Mesendoderm (in vitro differentiated cells): Measurements from ENCODE around the gene SULF2.

Experiments used
- DNase-seq: peaks from one replicate; pipeline ENCODE4 v3.0.0; 2013
- H2AK5ac ChIP-seq: 2 replicates; pipeline ENCODE4 v1.6.1; 2013; ENCODE audit warnings: low read length, inconsistent platforms
- H2BK120ac ChIP-seq: 2 replicates; pipeline ENCODE4 v1.6.1; 2013; ENCODE audit warnings: low read depth, mild to moderate bottlenecking, low read length, moderate library complexity, mixed read lengths
- H2BK15ac ChIP-seq: replicated peaks from 2 replicates; pipeline ENCODE4 v1.6.1; 2013; ENCODE audit warnings: low read depth, mild to moderate bottlenecking, moderate library complexity
- H2BK5ac ChIP-seq: 2 replicates; pipeline ENCODE4 v1.6.1; 2013; ENCODE audit warnings: low read length, inconsistent platforms
- H3K18ac ChIP-seq: 2 replicates; pipeline ENCODE4 v1.6.1; 2013; ENCODE audit warnings: mild to moderate bottlenecking, low read length, mixed read lengths
- H3K23ac ChIP-seq: one replicate; pipeline ENCODE4 v1.6.1; 2013; ENCODE audit warnings: low read length
- H3K27ac ChIP-seq: 2 replicates; pipeline ENCODE4 v1.5.1; 2013; ENCODE audit warnings: low read depth, mild to moderate bottlenecking, inconsistent platforms, low read length, moderate library complexity
- H3K27me3 ChIP-seq: 2 replicates; pipeline ENCODE4 v1.6.1; 2013; ENCODE audit warnings: low read length, control low read depth, mild to moderate bottlenecking, inconsistent platforms; ENCODE audit not compliant: insufficient read depth, poor library complexity
- H3K36me3 ChIP-seq: 2 replicates; pipeline ENCODE4 v1.6.1; 2013; ENCODE audit warnings: low read length, inconsistent platforms; ENCODE audit not compliant: control insufficient read depth, insufficient read depth
- H3K4ac ChIP-seq: one replicate; pipeline ENCODE4 v1.6.1; 2013; ENCODE audit warnings: low read depth, mild to moderate bottlenecking, low read length, moderate library complexity
- H3K4me1 ChIP-seq: 2 replicates; pipeline ENCODE4 v1.6.1; 2013; ENCODE audit warnings: low read depth, low read length, inconsistent platforms; ENCODE audit not compliant: control insufficient read depth
- H3K4me2 ChIP-seq: 2 replicates; pipeline ENCODE4 v1.6.1; 2013; ENCODE audit warnings: low read length
- H3K4me3 ChIP-seq: 2 replicates; pipeline ENCODE4 v1.5.1; 2013; ENCODE audit warnings: mild to moderate bottlenecking, low read length
- H3K56ac ChIP-seq: one replicate; pipeline ENCODE4 v1.6.1; 2013; ENCODE audit warnings: low read length
- H3K79me1 ChIP-seq: 2 replicates; pipeline ENCODE4 v1.6.1; 2013; ENCODE audit warnings: low read length, inconsistent platforms
- H3K79me2 ChIP-seq: 2 replicates; pipeline ENCODE4 v1.6.1; 2013; ENCODE audit warnings: mild to moderate bottlenecking, low read length; ENCODE audit not compliant: control insufficient read depth, insufficient read depth
- H3K9ac ChIP-seq: 2 replicates; pipeline ENCODE4 v1.6.1; 2013; ENCODE audit warnings: low read length, inconsistent platforms
- H4K5ac ChIP-seq: one replicate; pipeline ENCODE4 v1.6.1; 2013; ENCODE audit warnings: low read length
- H4K8ac ChIP-seq: one replicate; pipeline ENCODE4 v1.6.1; 2013; ENCODE audit warnings: low read depth, mild to moderate bottlenecking, control low read depth, low read length, moderate library complexity
- WGBS: extraction: QIAGEN DNeasy Blood & Tissue Kit; methylation state at CpG from one replicate; pipeline ENCODE4 v1.1.7; 2013; ENCODE audit warnings: low lambda C conversion rate, missing lambda C conversion rate; ENCODE audit not compliant: insufficient coverage; ENCODE audit errors: extremely low coverage; 5-methylcytosine and 5-hydroxymethylcytosine counted together

SULF2 gene

DNA sequence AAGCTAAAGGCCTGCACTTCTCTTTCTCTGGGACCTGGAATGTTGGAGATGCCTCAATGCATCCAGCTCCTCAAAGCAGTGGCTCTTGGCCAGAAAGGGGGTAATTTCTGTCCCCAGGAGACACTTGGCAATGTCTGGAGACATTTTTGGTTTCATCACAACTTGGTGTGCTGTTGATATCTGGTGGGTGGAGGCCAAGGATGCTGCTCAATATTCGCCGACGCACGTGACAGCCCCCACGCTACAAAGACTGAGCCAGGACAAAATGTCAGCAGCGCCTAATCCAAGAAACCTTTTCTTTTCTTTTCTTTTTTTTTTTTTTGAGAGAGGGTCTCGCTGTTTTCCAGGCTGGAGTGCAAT lies 79.8 kb downstream of the SULF2 start:
- Histone ChIP-seq H3K36me3 (no peaks in the 10 kb centered on the region), H3K56ac (no peak overlapping the region), H3K4ac (no peak overlapping the region), H2BK15ac (no peak overlapping the region), H4K5ac (no peak overlapping the region), H3K4me3 (no peak overlapping the region), H3K4me1 (no peaks in the 10 kb centered on the region), H3K27ac (no peak overlapping the region), H2BK5ac (no peak overlapping the region), H2BK120ac (no peak overlapping the region), H3K23ac (no peak overlapping the region), H3K79me2 (no peaks in the 10 kb centered on the region), H3K4me2 (no peak overlapping the region), H3K9ac (no peak overlapping the region), H2AK5ac (no peak overlapping the region), H3K79me1 (no peaks in the 10 kb centered on the region), H3K18ac (no peak overlapping the region), H4K8ac (no peak overlapping the region), H3K27me3 (no peaks in the 10 kb centered on the region)
- no peak for DNase-seq
- WGBS, result no CpG with 5 or more reads among the region's 7 CpGs

DNA sequence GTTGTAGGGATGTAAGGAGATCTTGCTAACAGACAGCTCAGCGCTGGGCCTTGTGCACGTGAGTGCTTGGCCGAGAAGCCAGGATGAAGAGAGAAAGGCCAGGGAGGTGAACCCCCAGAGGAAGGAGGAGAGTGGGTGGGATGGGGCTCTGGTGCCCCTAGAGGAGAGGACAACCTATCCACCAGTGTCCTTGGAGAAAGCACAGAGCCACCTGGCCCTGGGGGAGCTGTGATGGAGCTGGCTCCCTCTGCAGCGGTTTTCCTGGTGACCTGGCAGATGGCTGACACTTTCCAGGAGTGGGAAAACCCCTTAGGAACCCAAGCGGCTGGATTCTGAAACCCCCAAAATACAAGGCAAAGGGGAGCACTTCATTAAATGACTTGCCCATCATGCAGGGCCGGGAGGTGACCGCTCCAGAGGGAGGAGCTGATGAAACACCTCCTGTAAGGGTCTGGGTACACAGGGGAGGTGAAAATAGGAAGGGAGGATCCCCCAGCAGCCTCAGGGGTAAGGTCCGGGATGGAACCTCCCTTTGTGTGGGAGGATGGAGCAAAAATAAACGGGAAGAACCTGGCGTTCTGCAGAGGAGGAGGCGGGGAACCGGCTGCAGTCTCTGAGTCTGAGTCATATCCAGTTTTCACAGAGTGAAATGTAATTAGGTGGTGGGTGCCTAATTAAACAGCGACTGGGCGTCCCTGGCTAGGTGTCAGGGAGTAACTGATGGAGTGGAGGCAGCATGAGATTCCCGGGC lies 80.4 kb downstream of the SULF2 start:
- H4K5ac ChIP-seq, result no peak overlapping the region

DNA sequence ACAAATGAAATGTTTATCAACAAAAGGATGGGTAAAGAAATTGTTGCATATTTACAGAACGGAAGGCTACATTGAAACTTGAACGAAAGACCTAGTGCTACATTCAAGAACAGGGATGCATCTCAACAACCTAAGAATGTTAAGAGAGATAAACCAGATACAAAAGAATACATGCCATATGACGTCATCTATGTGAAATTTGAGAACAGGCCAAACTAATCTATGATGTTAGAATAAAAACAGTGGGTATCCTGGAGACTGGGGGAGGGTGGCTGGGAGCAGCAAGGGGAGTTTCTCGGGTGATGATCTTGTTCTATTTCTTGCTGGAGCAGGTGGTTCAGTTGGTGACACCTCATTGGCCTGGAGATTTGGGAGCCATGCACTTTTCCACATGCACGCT lies 81.5 kb downstream of the SULF2 start:
- Histone ChIP-seq H3K18ac (no peak overlapping the region), H4K8ac (no peak overlapping the region), H3K4me3 (no peak overlapping the region), H2BK5ac (no peak overlapping the region), H2AK5ac (no peak overlapping the region), H3K23ac (no peak overlapping the region), H2BK15ac (no peak overlapping the region), H3K79me2 (no peaks in the 10 kb centered on the region), H3K27ac (no peak overlapping the region), H3K4me1 (no peaks in the 10 kb centered on the region), H3K4ac (no peak overlapping the region), H2BK120ac (no peak overlapping the region), H3K79me1 (no peaks in the 10 kb centered on the region), H3K56ac (no peak overlapping the region), H3K36me3 (no peaks in the 10 kb centered on the region), H4K5ac (no peak overlapping the region), H3K9ac (no peak overlapping the region), H3K27me3 (no peaks in the 10 kb centered on the region), H3K4me2 (no peak overlapping the region)
- no CpG with 5 or more reads among the region's 5 CpGs for WGBS
- DNase-seq, result no peak

More for the DNA sequence above, 80.4 kb downstream of the SULF2 start:
- H2BK15ac ChIP-seq, result no peak overlapping the region
- H3K36me3 ChIP-seq, result no peaks in the 10 kb centered on the region
- no peak overlapping the region for H2AK5ac ChIP-seq
- no peak overlapping the region for H2BK120ac ChIP-seq
- no peaks in the 10 kb centered on the region for H3K27me3 ChIP-seq
- H2BK5ac ChIP-seq, result no peak overlapping the region
- no peak overlapping the region for H3K4me3 ChIP-seq
- no CpG with 5 or more reads among the region's 15 CpGs for WGBS
- H4K8ac ChIP-seq, result no peak overlapping the region
- no peak overlapping the region for H3K23ac ChIP-seq
- no peaks in the 10 kb centered on the region for H3K79me1 ChIP-seq
- no peak overlapping the region for H3K18ac ChIP-seq
- no peak overlapping the region for H3K27ac ChIP-seq
- no peak overlapping the region for H3K56ac ChIP-seq
- DNase-seq, result no peak
- no peak overlapping the region for H3K4ac ChIP-seq
- no peaks in the 10 kb centered on the region for H3K4me1 ChIP-seq
- H3K9ac ChIP-seq, result no peak overlapping the region
- no peaks in the 10 kb centered on the region for H3K79me2 ChIP-seq
- H3K4me2 ChIP-seq, result no peak overlapping the region

DNA sequence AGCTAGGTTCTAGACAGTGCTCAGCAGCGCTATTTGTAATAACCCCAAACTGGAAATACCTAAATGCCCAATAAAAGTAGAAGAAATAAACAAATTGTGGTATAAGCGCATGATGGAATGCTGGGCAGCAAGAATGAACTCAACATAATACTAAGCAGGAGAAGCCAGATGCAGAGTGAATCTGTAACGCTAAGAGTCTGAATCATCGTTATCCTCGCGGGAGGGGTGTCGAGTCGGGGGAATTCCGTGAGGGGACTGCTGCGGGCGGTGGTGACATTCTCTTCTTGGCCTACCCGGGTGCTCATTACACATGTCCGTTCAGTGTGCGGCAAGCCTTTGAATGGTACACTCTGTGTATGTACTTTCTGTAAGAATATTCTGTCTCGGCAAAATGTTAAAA lies 83.7 kb downstream of the SULF2 start:
- Histone ChIP-seq H2BK15ac (no peak overlapping the region), H4K5ac (no peak overlapping the region), H3K4me2 (no peak overlapping the region), H2BK5ac (no peak overlapping the region), H3K9ac (no peak overlapping the region), H3K27me3 (no peaks in the 10 kb centered on the region), H3K4ac (no peak overlapping the region), H3K27ac (no peak overlapping the region), H3K79me1 (no peaks in the 10 kb centered on the region), H3K36me3 (no peaks in the 10 kb centered on the region), H2AK5ac (no peak overlapping the region), H3K56ac (no peak overlapping the region), H3K79me2 (no peaks in the 10 kb centered on the region), H4K8ac (no peak overlapping the region), H3K23ac (no peak overlapping the region), H3K4me1 (no peaks in the 10 kb centered on the region), H3K4me3 (no peak overlapping the region), H3K18ac (no peak overlapping the region), H2BK120ac (no peak overlapping the region)
- no CpG with 5 or more reads among the region's 15 CpGs for WGBS
- no peak for DNase-seq

DNA sequence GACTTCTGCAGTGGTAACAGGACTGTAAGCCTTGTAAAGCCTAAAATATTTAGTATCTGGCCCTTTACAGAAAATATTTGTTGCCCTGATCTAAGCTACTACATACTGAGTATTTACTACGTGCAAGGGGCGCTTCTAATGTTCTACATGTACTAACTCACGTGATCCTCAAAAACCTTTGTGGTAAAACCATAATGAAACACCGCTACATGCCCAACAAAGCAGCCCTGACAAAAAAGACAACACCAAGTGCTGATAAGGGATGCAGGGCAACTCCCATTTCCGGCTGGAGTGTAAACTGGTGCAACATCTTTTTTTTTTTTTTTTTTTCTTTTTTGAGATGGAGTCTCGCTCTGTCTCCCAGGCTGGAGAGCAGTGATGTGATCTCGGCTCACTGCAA lies 85.0 kb downstream of the SULF2 start:
- Histone ChIP-seq H3K36me3 (no peaks in the 10 kb centered on the region), H3K4me2 (no peak overlapping the region), H2BK120ac (no peak overlapping the region), H3K4ac (no peak overlapping the region), H3K27me3 (no peaks in the 10 kb centered on the region), H3K9ac (no peak overlapping the region), H2BK5ac (no peak overlapping the region), H3K4me3 (no peak overlapping the region), H3K23ac (no peak overlapping the region), H3K56ac (no peak overlapping the region), H3K18ac (no peak overlapping the region), H2BK15ac (no peak overlapping the region), H3K4me1 (no peaks in the 10 kb centered on the region), H2AK5ac (no peak overlapping the region), H4K5ac (no peak overlapping the region), H3K79me2 (no peaks in the 10 kb centered on the region), H4K8ac (no peak overlapping the region), H3K79me1 (no peaks in the 10 kb centered on the region), H3K27ac (no peak overlapping the region)
- no peak for DNase-seq
- no CpG with 5 or more reads among the region's 7 CpGs for WGBS

DNA sequence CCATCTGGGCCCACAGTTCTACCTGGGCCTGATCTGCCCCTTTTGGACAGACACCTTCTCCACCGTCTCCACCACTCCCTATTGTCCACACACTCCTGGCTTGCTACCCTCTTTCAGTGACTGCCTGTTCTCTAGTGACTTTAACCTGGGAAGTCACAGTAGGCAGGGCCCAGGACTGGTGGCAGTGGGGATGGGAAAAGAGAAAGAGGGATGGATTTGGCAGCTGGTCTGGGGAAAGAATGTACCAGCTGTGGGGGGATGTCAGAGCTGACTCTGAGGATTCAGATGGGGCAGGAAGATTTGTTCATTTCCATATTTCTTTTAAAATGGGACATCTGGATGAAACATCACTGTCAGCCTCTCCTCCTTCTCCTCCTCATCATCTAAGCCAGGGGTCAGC lies 85.5 kb downstream of the SULF2 start:
- Histone ChIP-seq H3K4ac (no peak overlapping the region), H2BK5ac (no peak overlapping the region), H2BK15ac (no peak overlapping the region), H3K23ac (no peak overlapping the region), H3K36me3 (no peaks in the 10 kb centered on the region), H3K79me1 (no peaks in the 10 kb centered on the region), H3K56ac (no peak overlapping the region), H3K9ac (no peak overlapping the region), H3K79me2 (no peaks in the 10 kb centered on the region), H3K27me3 (no peaks in the 10 kb centered on the region), H2AK5ac (no peak overlapping the region), H3K18ac (no peak overlapping the region), H3K27ac (no peak overlapping the region), H3K4me1 (no peaks in the 10 kb centered on the region), H3K4me2 (no peak overlapping the region), H3K4me3 (no peak overlapping the region), H2BK120ac (no peak overlapping the region), H4K5ac (no peak overlapping the region), H4K8ac (no peak overlapping the region)
- WGBS, result no CpG with 5 or more reads among the region's 1 CpG
- no peak for DNase-seq
